GM12892 (cell line): ENCODE data around the gene PCNX1.

Experiments
- DNase-seq: peaks from one replicate; pipeline ENCODE4 v3.0.0; 2011; ENCODE audit not compliant: insufficient read length
- FAIRE-seq: peaks from 2 replicates; lab custom pipeline; 2011; peaks lifted over from hg19 to GRCh38; lab: Jason Lieb, UNC
- POLR2A ChIP-seq: IDR thresholded peaks from 2 replicates; pipeline ENCODE4 v1.6.1; 2011; ENCODE audit warnings: low read depth, low read length, control low read depth
- POLR2AphosphoS5 ChIP-seq: IDR thresholded peaks from 2 replicates; pipeline ENCODE4 v1.6.1; 2011; ENCODE audit warnings: low read depth, low read length, control low read depth
- TAF1 ChIP-seq: IDR thresholded peaks from 2 replicates; pipeline ENCODE4 v1.6.1; 2011; ENCODE audit warnings: low read depth, mild to moderate bottlenecking, control low read depth, low read length, borderline replicate concordance

PCNX1 gene

DNA sequence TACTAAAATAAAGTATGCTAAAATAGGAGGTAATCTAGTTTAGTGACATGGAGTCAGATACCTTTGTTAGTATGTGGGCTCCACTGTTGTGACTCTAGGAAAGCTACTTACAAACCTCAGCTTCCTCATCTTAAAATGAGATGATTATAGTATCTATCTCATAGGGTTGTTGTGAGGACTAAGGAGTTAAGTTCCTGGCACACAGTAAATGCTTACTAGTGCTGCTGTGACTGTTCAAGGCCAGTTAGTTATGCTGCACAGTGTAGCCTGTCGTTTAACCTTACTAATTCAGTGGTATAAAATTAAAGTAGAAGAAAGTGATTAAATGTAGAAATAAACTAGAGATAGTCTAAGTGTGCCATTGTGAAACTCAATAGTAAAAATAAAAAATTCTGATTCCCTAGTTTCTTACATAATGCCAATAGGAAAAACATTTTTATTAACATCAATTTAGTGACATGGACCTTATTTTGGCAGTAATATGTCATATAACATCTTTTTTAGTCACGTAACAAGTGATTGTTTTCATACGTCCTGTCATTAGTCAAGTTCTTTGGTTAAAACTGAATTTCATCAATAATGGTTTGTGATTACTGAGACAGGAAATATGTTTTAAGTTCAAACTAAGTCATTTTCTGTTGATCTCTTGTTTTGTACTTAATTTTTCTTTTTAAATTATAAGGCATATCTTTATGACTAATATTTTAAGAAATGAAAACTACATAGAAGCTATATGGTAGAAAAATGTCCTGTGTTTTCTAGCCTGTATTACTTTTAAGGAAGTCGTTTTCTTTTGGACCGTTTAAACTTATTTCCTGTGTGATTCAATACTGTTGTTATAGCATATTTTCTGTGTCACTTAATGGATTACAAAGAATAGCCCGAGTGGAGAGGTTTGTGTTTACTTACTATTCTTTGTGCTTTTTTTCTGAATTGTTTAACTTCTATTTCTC, 74.0 kb downstream of the PCNX1 start:
- DNase-seq, result no peak
- TF ChIP-seq TAF1 (no peak), POLR2AphosphoS5 (no peak), POLR2A (no peak)
- peak; percentile 36 for FAIRE-seq

DNA sequence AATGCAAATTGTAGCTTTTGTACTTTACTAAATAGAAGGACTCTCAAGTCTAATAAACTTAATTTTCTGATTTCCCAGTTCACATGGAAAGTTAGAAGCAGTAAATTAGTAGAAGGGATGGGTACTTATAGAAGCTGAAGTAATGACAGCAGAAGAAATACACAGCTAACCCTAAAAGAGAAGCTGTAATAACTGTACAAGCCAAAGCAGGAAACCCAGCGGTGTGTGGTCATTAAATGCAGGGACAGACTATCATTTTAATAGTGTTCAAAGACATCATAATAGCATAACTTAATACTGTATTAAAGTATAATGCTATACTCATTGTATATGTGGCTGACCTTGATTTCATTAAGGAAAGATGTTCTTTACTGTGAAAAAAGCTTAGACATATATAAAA, 74.9 kb downstream of the PCNX1 start:
- FAIRE-seq, result no peak
- no peak for DNase-seq
- no peak for TF ChIP-seq POLR2A
- no peak for TF ChIP-seq TAF1
- TF ChIP-seq POLR2AphosphoS5, result no peak

DNA sequence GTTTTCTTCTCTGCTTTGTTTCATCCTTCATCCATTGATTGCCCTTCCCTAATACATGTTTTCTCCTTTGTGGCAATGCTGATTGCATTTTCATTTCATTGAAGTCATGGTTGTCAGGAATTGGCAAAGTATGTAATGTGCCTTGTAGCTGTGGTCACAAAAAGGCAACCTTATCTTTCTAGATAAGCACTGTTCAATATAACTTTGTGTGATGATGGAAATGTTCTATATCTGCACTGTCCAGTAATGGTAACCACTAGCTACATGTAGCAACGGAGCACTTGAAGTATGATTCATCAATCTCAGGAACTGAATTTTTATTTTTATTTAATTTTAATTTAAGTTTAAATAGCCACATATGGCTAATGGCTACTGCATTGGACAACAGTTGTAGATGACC, 79.8 kb downstream of the PCNX1 start:
- FAIRE-seq (peak; percentile 73), DNase-seq (no peak)
- no peak for TF ChIP-seq POLR2A
- no peak for TF ChIP-seq POLR2AphosphoS5
- no peak for TF ChIP-seq TAF1

- no peak for DNase-seq
- no peak for TF ChIP-seq POLR2AphosphoS5
- TF ChIP-seq TAF1, result no peak
- TF ChIP-seq POLR2A, result no peak
- FAIRE-seq, result no peak
These were observed 81.2 kb downstream of the PCNX1 start for GRCh38 chr14:70988452-70988851.

DNA sequence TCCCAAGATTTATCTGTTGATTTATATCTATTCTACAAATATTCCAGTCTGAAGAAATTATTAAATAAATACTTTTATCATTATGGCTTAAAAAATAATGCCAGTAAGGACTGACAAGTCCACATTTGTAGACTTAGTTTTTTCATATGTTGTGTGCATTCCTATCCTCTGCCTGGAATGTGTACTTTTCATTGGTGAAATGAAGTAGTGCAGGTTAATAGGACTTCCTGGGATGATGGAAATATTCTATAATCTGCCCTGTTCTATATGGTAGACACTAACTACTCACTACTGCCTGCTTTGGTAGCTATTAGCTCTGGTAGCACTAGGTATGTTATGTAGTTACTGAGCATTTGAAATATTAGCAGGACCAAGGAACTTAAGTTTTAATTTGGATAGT, 86.7 kb downstream of the PCNX1 start:
- no peak for FAIRE-seq
- no peak for DNase-seq
- TF ChIP-seq POLR2A, result no peak

GRCh38 chr14:70995211-70995610, 88.0 kb downstream of the PCNX1 start:
- no peak for TF ChIP-seq POLR2A
- TF ChIP-seq TAF1, result no peak
- no peak for DNase-seq
- FAIRE-seq, result no peak

GRCh38 chr14:70995671-70996070, 88.4 kb downstream of the PCNX1 start:
- peak; percentile 44 for FAIRE-seq

DNA sequence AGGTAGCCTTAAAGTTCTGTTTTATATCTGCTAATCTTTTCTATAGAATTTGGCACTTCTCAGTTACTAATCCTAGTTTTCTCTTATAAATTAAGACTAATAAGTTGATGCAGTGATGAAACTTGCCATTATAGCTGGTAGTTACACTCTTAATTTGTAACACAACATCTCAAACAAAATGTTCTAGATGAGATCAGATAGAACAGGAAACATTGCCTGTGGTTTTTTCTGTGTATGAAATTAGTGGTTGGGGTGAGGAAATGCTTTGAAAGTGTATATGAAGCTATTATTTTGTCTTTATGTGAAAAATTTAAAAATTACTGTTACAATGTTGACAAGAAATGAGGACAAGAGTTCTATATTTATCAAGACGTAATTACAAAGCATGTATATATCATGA, 91.9 kb downstream of the PCNX1 start:
- TF ChIP-seq TAF1 (no peak), POLR2AphosphoS5 (no peak), POLR2A (no peak)
- DNase-seq (no peak), FAIRE-seq (no peak)

More at GRCh38 chr14:70995671-70996070, 88.4 kb downstream of the PCNX1 start:
- no peak for DNase-seq
- TF ChIP-seq TAF1 (no peak), POLR2AphosphoS5 (no peak), POLR2A (no peak)

GRCh38 chr14:71000091-71000490, 92.8 kb downstream of the PCNX1 start:
- DNase-seq (no peak), FAIRE-seq (no peak)
- TF ChIP-seq POLR2A (no peak), POLR2AphosphoS5 (no peak), TAF1 (no peak)

GRCh38 chr14:71001742-71002141, 94.5 kb downstream of the PCNX1 start:
- TF ChIP-seq POLR2A, result no peak
- TF ChIP-seq TAF1, result no peak
- TF ChIP-seq POLR2AphosphoS5, result no peak
- no peak for DNase-seq

GRCh38 chr14:71003156-71003555, 95.9 kb downstream of the PCNX1 start:
- no peak for DNase-seq
- TF ChIP-seq POLR2AphosphoS5, result no peak
- no peak for FAIRE-seq

More at GRCh38 chr14:71001742-71002141, 94.5 kb downstream of the PCNX1 start:
- peak; percentile 74 for FAIRE-seq

DNA sequence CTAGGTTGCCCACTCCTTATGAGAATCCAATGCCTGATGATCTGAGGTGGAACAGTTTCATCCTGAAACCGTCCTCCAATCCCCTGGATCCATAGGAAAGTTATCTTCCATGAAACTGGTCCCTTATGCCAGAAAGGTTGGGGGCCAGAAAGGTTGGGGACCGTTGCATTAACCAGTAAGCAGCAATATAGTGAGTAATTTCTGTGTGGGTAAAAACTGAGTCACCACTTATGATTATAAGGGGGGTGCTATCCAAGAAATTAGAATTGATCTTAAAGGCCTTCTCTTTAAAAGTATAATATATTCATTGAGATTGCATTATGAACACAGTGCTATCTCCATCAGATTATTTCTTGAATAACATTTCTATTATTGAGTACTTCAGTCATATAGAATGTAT, 97.2 kb downstream of the PCNX1 start:
- no peak for TF ChIP-seq POLR2A
- no peak for TF ChIP-seq TAF1
- TF ChIP-seq POLR2AphosphoS5, result no peak
- FAIRE-seq (no peak), DNase-seq (no peak)
